Left renal cortex interstitium (tissue), 4 donors: ENCODE measurements around the gene GPR149. TPM values are rescaled to one million over a fixed set of nuclear protein-coding genes. Genes with fewer than 3 reads are reported as not detected.
A peak's percentile ranks its signal among the peaks of the same experiment; 100 is the strongest.
"Not testable (repeated sequence)": the region's sequence is repeated elsewhere in the genome, so short reads cannot be mapped to it uniquely, and the experiment has no call there.

Experiments
- DNase-seq, 4 donors: peaks; one replicate each; pipeline ENCODE4 v3.0.0-alpha.2; 2013; ENCODE audit warnings: low read depth in 4 of 4, low spot score in 2 of 4, missing footprints in 1 of 4
- polyA plus RNA-seq, 4 donors: library from polyadenylated mRNA; unstranded; fragments of 120-200 nt; gene quantifications; one replicate each; pipeline ENCODE4 v1.2.1, GENCODE V29; 2013; ENCODE audit not compliant: insufficient read length in 4 of 4

GPR149 gene
- polyA plus RNA-seq, result not detected

- DNase-seq, result no peak
Measured at GRCh38 chr3:154430014-154430413, at the start of gene GPR149. GPR149 (minus strand) TSS chr3:154430190; CDS start chr3:154429615, 575 bp downstream.

- no peak for DNase-seq
Measured at GRCh38 chr3:154473769-154474168, 43.8 kb upstream of the GPR149 start.

GRCh38 chr3:154469585-154469984 is 39.6 kb upstream of the GPR149 start:
- DNase-seq, result no peak

- no peak for DNase-seq
Measured at GRCh38 chr3:154464440-154465190, 34.6 kb upstream of the GPR149 start.

- no peak for DNase-seq
Measured at GRCh38 chr3:154458560-154458959, 28.6 kb upstream of the GPR149 start.

GRCh38 chr3:154439081-154439480 is 9.1 kb upstream of the GPR149 start:
- not testable (repeated sequence) for DNase-seq

- DNase-seq, result no peak
Measured at GRCh38 chr3:154431043-154431442, 1.1 kb upstream of the GPR149 start.

GRCh38 chr3:154428286-154429206 is 1.4 kb downstream of the GPR149 start:
- DNase-seq, result no peak

- DNase-seq, result no peak
Measured at GRCh38 chr3:154427685-154428285, 2.2 kb downstream of the GPR149 start.

GRCh38 chr3:154422694-154423093 is 7.3 kb downstream of the GPR149 start:
- DNase-seq, result no peak

GRCh38 chr3:154421083-154421482 is 8.9 kb downstream of the GPR149 start:
- DNase-seq, result peak in 2 of 4 donors; percentile 23 to 26

GRCh38 chr3:154398084-154398967 is 31.7 kb downstream of the GPR149 start:
- DNase-seq, result no peak

- no peak for DNase-seq
Measured at GRCh38 chr3:154389861-154390260, 40.1 kb downstream of the GPR149 start.

- no peak for DNase-seq
Measured at GRCh38 chr3:154384479-154384878, 45.5 kb downstream of the GPR149 start.

- no peak for DNase-seq
Measured at GRCh38 chr3:154378311-154378710, 51.7 kb downstream of the GPR149 start.

- DNase-seq, result peak in 1 of 4 donors; percentile 2
Measured at GRCh38 chr3:154367221-154367620, 62.8 kb downstream of the GPR149 start.

- DNase-seq, result no peak
Measured at GRCh38 chr3:154364849-154365248, 65.1 kb downstream of the GPR149 start.

GRCh38 chr3:154361099-154361498 is 68.9 kb downstream of the GPR149 start:
- DNase-seq, result no peak

- DNase-seq, result no peak
Measured at GRCh38 chr3:154356009-154356408, 74.0 kb downstream of the GPR149 start.

GRCh38 chr3:154349223-154349622 is 80.8 kb downstream of the GPR149 start:
- no peak for DNase-seq
